WTC11 (cell line): ENCODE data around the gene PCSK5.

ENCODE experiments used
- ATF3 ChIP-seq: sonication (generic); formaldehyde crosslinking; conservative IDR thresholded peaks from 2 replicates; pipeline ENCODE4 v1.8.1; 2022; ENCODE audit warnings: mild to moderate bottlenecking, missing genetic modification reagents
- JAZF1 ChIP-seq: fragments of 250-450 bp; sonication (Bioruptor Pico); IDR thresholded peaks from 2 replicates; pipeline ENCODE4 v1.9.0; 2021; ENCODE audit warnings: moderate library complexity, mild to moderate bottlenecking, inconsistent platforms
- MAX ChIP-seq: sonication (generic); formaldehyde crosslinking; IDR thresholded peaks from 2 replicates; pipeline ENCODE4 v1.8.0; 2022; ENCODE audit warnings: mild to moderate bottlenecking, missing genetic modification reagents
- MXD4 ChIP-seq: fragments of 250-450 bp; sonication (Bioruptor Pico); IDR thresholded peaks from 2 replicates; pipeline ENCODE4 v1.8.0; 2021; ENCODE audit warnings: mild to moderate bottlenecking, moderate library complexity, borderline replicate concordance
- RELA ChIP-seq: sonication (generic); formaldehyde crosslinking; IDR thresholded peaks from 2 replicates; pipeline ENCODE4 v1.8.1; 2022; ENCODE audit warnings: missing genetic modification reagents, mild to moderate bottlenecking, borderline replicate concordance
- SP1 ChIP-seq: sonication (generic); formaldehyde crosslinking; conservative IDR thresholded peaks from 2 replicates; pipeline ENCODE4 v1.8.1; 2022; ENCODE audit warnings: missing genetic modification reagents
- USF1 ChIP-seq: sonication (generic); formaldehyde crosslinking; IDR thresholded peaks from 2 replicates; pipeline ENCODE4 v1.8.0; 2022; ENCODE audit warnings: mild to moderate bottlenecking, missing genetic modification reagents
- ZNF232 ChIP-seq: sonication (generic); formaldehyde crosslinking; IDR thresholded peaks from 2 replicates; pipeline ENCODE4 v1.8.0; 2022; ENCODE audit warnings: mild to moderate bottlenecking, missing genetic modification reagents
- TF ChIP-seq, protein P1 (sequence below): fragments of 200-600 bp; IDR thresholded peaks from 2 replicates; pipeline ENCODE4 v1.8.0; 2022; ENCODE audit warnings: antibody characterized with exemption

DNA sequence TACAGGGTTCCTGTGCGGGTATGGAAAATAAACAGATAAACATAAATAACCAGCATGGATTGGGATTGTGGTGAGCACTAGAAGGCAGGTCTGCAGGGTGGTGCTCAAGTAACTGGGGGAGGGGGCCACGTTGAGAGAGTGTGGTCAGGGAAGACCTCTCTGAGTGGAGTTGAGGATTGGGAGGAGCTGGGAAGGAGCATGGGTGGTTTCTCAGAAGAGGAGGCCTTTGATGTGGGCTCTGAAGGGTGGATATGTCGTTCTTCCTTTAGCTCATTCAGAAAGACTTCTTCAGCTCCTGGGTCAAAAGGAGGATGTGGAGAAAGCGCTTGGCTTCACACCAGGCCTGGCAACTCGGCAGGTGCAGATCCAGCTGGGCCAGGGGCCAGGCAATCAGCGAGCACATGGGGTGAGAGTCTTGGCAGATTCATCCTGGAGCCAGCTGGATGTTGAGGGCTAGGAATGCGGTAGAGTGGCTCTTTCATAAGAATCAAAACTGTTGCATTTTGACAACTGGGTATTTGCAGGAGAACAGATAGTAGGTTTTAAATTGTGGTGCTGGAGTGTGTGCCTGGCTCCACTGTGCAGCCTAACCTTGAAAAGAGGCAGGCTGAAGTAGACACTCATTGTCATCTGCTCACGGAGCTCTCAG is 71.7 kb downstream of the PCSK5 start:
- TF ChIP-seq, protein P1, sequence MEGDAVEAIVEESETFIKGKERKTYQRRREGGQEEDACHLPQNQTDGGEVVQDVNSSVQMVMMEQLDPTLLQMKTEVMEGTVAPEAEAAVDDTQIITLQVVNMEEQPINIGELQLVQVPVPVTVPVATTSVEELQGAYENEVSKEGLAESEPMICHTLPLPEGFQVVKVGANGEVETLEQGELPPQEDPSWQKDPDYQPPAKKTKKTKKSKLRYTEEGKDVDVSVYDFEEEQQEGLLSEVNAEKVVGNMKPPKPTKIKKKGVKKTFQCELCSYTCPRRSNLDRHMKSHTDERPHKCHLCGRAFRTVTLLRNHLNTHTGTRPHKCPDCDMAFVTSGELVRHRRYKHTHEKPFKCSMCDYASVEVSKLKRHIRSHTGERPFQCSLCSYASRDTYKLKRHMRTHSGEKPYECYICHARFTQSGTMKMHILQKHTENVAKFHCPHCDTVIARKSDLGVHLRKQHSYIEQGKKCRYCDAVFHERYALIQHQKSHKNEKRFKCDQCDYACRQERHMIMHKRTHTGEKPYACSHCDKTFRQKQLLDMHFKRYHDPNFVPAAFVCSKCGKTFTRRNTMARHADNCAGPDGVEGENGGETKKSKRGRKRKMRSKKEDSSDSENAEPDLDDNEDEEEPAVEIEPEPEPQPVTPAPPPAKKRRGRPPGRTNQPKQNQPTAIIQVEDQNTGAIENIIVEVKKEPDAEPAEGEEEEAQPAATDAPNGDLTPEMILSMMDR, result no peak
- TF ChIP-seq JAZF1 (CRISPR knock-in tag) (no peak), ZNF232 (CRISPR knock-in tag) (no peak), ATF3 (CRISPR knock-in tag) (no peak), SP1 (CRISPR knock-in tag) (no peak), RELA (CRISPR knock-in tag) (no peak), USF1 (CRISPR knock-in tag) (no peak), MAX (no peak), MXD4 (CRISPR knock-in tag) (no peak)
